H1 (cell line): ENCODE data around the gene CDCA5. TPM values are rescaled to one million over a fixed set of nuclear protein-coding genes. Genes with fewer than 3 reads are reported as not detected.

Experiments used
- BRCA1 ChIP-seq: IDR thresholded peaks from 2 replicates; pipeline ENCODE4 v1.6.1; 2012; ENCODE audit warnings: low read depth, low read length, improper control_type of control experiment
- EP300 ChIP-seq, 2 experiments: IDR thresholded peaks; 1 replicate in 1 of 2; 2 replicates in 1 of 2; pipeline ENCODE4 v1.6.1; 2011 to 2012; ENCODE audit warnings: low read depth in 2 of 2, low read length in 2 of 2, mild to moderate bottlenecking in 2 of 2, borderline replicate concordance in 1 of 2, inconsistent platforms in 1 of 2, moderate library complexity in 1 of 2
- GTF2F1 ChIP-seq: IDR thresholded peaks from 2 replicates; pipeline ENCODE4 v1.6.1; 2012; ENCODE audit warnings: low read depth, low read length, improper control_type of control experiment, borderline replicate concordance
- NANOG ChIP-seq: IDR thresholded peaks from 2 replicates; pipeline ENCODE4 v1.6.1; 2011; ENCODE audit warnings: low read length, low read depth, mild to moderate bottlenecking, inconsistent platforms; ENCODE audit not compliant: insufficient read depth, poor library complexity, severe bottlenecking
- ZNF274 ChIP-seq: IDR thresholded peaks from 2 replicates; pipeline ENCODE4 v1.7.0; 2012; ENCODE audit warnings: low read length, borderline replicate concordance; ENCODE audit errors: extremely low read depth
- polyA plus RNA-seq, 7 experiments: library from polyadenylated mRNA; depleted of rRNA in 3 of 7; stranded (reverse) in 5 of 7; unstranded in 2 of 7; fragments of >200 nt in 5 of 7; fragments of 200-250 nt in 2 of 7; gene quantifications; 1 replicate in 5 of 7; 2 replicates in 1 of 7; 4 replicates in 1 of 7; pipeline versions ENCODE4 v1.2.1 to v1.2.3, GENCODE V29; 2011 to 2013; ENCODE audit warnings: missing spikeins in 2 of 7, mixed read lengths in 2 of 7
- total RNA-seq: library from RNA; stranded (reverse); fragmentation: NEBNext Ultra II Directional; extraction: Animal tissue kit (Norgen Biotek cat#: 25700); gene quantifications from 2 replicates; pipeline ENCODE4 v1.2.1, GENCODE V29; 2021
- TF ChIP-seq, protein P1 (sequence below): IDR thresholded peaks from 2 replicates; pipeline ENCODE4 v1.6.1; 2012; ENCODE audit warnings: inconsistent platforms
- TF ChIP-seq, protein P2 (sequence below): IDR thresholded peaks from 2 replicates; pipeline ENCODE4 v1.6.1; 2012; ENCODE audit warnings: low read length, inconsistent platforms

CDCA5 gene
- total and polyA plus RNA-seq, 2 of the 8 experiments (the other 6 are each of a cell fraction or from before 2014, with no cell fraction given) = 39.2 to 87.0 TPM

DNA sequence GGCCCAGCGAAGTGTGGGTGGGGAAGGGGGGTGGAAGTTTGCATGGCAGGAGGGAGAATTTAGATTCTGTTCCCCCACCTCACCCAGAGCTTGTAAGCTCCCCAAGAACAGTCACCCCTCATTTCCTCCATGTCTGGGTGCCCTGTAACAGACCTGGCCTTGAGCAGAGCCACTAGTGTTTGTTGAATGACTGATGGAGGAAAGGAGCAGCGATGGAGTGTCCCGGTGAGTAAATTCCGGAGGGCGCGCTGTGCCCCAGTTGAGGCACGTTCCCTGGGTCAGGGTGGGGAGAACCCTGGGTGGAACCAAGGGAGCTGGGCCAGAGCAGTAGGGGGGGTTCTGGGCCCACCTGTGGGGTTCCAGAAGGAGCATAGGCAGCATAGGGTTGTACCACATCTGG lies 26.3 kb downstream of the CDCA5 start (continued):
- no peak for TF ChIP-seq ZNF274
- TF ChIP-seq EP300 (IDR thresholded peaks at IDR 0.05; ENCODE audit: borderline replicate concordance in 1 of 2, low read depth in 2 of 2, low read length in 2 of 2) = no peak
- TF ChIP-seq, protein P1, sequence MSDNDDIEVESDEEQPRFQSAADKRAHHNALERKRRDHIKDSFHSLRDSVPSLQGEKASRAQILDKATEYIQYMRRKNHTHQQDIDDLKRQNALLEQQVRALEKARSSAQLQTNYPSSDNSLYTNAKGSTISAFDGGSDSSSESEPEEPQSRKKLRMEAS = no peak
- TF ChIP-seq, protein P2, sequence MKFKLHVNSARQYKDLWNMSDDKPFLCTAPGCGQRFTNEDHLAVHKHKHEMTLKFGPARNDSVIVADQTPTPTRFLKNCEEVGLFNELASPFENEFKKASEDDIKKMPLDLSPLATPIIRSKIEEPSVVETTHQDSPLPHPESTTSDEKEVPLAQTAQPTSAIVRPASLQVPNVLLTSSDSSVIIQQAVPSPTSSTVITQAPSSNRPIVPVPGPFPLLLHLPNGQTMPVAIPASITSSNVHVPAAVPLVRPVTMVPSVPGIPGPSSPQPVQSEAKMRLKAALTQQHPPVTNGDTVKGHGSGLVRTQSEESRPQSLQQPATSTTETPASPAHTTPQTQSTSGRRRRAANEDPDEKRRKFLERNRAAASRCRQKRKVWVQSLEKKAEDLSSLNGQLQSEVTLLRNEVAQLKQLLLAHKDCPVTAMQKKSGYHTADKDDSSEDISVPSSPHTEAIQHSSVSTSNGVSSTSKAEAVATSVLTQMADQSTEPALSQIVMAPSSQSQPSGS = no peak
- TF ChIP-seq NANOG = no peak
- TF ChIP-seq GTF2F1 = no peak
- no peak for TF ChIP-seq BRCA1
